ENCODE data around the gene CA10. TPM values are rescaled to one million over a fixed set of nuclear protein-coding genes. Genes with fewer than 3 reads are reported as not detected.

Gene CA10
- total and polyA plus RNA-seq, 8 donors, result 1.3 TPM; not detected in 7

DNA sequence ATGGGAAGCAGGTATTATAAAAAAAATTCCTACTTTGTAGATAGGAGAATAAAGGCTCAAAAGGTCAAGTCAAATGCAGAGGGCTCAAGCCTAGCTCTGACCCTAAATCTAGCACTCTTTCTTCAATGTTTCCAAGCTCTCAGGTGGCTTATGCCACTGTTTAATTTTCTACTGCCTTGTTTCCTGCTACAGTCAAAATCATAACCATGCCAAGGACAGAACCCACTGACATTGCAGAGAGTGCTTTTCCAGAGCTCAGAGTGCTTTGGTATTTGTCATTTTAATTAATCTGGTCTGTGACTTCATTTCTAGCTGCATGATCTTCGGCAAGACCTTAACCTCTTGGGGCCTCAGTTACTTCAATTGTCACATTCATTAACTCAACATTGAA is 344.7 kb downstream of the CA10 start:
- Histone ChIP-seq H3K27ac (no peak overlapping the region), H3K9me3 (no peaks in the 10 kb centered on the region), H3K4me1 (no peaks in the 10 kb centered on the region), H3K27me3 (no peaks in the 10 kb centered on the region), H3K4me3 (no peak overlapping the region), H3K36me3 (no peaks in the 10 kb centered on the region)
- no peak for DNase-seq
- intact Hi-C loops (cut with DNase I; ENCODE audit: low total_unique reads), result no loop called here
- 77 to 90% (median 86%) methylated on average over 1 of the region's 1 CpG for WGBS, 5 donors
- TF ChIP-seq POLR2A (IDR thresholded peaks at IDR 0.05), result no peak
- TF ChIP-seq POLR2AphosphoS5 (IDR thresholded peaks at IDR 0.05), result no peak
- no peak for TF ChIP-seq EP300 (IDR thresholded peaks at IDR 0.05)
- TF ChIP-seq, protein P1, sequence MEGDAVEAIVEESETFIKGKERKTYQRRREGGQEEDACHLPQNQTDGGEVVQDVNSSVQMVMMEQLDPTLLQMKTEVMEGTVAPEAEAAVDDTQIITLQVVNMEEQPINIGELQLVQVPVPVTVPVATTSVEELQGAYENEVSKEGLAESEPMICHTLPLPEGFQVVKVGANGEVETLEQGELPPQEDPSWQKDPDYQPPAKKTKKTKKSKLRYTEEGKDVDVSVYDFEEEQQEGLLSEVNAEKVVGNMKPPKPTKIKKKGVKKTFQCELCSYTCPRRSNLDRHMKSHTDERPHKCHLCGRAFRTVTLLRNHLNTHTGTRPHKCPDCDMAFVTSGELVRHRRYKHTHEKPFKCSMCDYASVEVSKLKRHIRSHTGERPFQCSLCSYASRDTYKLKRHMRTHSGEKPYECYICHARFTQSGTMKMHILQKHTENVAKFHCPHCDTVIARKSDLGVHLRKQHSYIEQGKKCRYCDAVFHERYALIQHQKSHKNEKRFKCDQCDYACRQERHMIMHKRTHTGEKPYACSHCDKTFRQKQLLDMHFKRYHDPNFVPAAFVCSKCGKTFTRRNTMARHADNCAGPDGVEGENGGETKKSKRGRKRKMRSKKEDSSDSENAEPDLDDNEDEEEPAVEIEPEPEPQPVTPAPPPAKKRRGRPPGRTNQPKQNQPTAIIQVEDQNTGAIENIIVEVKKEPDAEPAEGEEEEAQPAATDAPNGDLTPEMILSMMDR (IDR thresholded peaks at IDR 0.05), result no peak

DNA sequence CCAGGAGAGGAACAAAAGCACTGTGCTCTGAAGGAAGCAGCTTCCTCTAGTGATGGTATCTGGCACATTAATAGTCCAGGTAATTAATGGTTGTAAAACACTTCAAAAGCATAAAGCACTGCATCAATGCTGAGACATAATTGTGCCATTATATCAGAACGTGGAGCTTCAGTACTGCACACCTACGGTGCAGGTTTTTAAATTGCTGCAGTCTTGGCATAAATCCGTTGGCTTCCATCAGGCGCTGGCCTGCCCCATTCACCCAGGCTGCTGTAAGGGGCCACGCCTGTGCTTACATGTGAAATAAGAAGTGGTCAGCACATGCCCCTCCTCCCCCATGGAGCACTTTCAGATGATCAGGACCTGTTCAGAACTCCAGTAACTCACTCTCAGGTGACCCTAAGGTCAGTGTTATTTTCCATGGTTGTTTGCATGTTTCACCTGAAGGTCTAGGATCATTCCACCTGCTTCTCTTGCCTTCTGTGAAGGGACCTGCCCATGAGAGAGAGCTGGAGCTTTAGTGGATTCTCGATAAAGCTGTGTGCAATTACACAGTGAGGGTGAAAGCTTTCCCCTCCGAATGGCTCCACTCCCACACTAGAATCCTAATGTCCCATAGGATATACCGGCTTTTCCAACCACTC is 345.3 kb downstream of the CA10 start:
- no peak for DNase-seq

DNA sequence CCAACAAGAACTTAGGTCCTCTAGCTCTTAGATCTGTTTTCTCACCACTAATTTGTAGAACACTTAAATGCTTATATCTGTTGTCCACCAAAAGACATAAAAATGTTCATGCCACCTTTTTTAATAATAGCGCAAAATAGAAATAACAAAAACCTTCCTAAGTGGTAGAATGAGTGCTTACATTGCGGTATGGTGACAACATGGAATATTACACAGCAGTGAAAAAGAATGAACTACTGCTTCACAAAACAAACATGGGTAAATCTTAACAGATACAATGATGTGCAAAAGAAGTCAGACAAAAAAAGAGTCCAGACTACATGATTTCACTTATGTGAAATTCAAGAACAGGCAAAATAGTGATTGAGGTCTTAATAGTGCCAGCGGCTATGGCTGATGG is 351.1 kb downstream of the CA10 start:
- no peak for DNase-seq
- peaks cover 0 to 6% (median 0%) of the 10 kb centered on the region in 4 donors for H3K9me3 ChIP-seq
- TF ChIP-seq POLR2A (IDR thresholded peaks at IDR 0.05) (no peak), POLR2AphosphoS5 (IDR thresholded peaks at IDR 0.05) (no peak), EP300 (IDR thresholded peaks at IDR 0.05) (no peak)
- TF ChIP-seq, protein P1 (IDR thresholded peaks at IDR 0.05), result no peak
- WGBS, 5 donors, result 91 to 96% (median 95%) methylated on average over 3 of the region's 3 CpGs
- no peak overlapping the region for H3K27ac ChIP-seq
- no peaks in the 10 kb centered on the region for H3K36me3 ChIP-seq
- intact Hi-C loops (cut with DNase I; ENCODE audit: low total_unique reads), result no loop called here
- H3K27me3 ChIP-seq, result no peaks in the 10 kb centered on the region
- no peak overlapping the region for H3K4me3 ChIP-seq
- no peaks in the 10 kb centered on the region for H3K4me1 ChIP-seq

More for the DNA sequence above, 345.3 kb downstream of the CA10 start:
- WGBS, 5 donors, result 60 to 71% (median 67%) methylated on average over 8 of the region's 8 CpGs
- H3K4me1 ChIP-seq, result no peaks in the 10 kb centered on the region
- H3K27ac ChIP-seq, result no peak overlapping the region
- H3K9me3 ChIP-seq, result no peaks in the 10 kb centered on the region
- H3K36me3 ChIP-seq, result no peaks in the 10 kb centered on the region
- no peak overlapping the region for H3K4me3 ChIP-seq
- TF ChIP-seq POLR2A (IDR thresholded peaks at IDR 0.05) (no peak), EP300 (IDR thresholded peaks at IDR 0.05) (no peak), POLR2AphosphoS5 (IDR thresholded peaks at IDR 0.05) (no peak)
- TF ChIP-seq, protein P1 (IDR thresholded peaks at IDR 0.05), result no peak
- H3K27me3 ChIP-seq, result no peaks in the 10 kb centered on the region
- intact Hi-C loops (cut with DNase I; ENCODE audit: low total_unique reads), result no loop called here

DNA sequence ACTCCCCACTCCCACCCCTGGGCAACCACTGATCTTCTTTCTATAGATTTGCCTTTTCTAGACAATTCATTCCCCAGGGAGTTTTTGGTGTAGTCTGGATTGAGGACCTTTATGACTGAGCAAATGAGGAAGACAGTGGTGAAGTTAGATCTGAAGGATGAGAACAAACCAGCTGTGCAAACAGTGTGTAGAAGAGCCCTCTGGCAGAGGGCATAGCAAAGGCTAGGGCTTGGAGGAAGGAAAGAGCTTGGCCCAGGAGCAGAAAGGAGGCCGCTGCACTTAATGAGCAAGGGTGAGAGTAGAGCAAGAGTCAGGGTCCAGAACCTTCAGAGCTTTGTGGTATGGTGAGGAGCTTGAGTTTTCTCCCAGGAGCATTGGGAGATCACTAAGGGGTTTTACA is 352.7 kb downstream of the CA10 start:
- H3K36me3 ChIP-seq, result no peaks in the 10 kb centered on the region
- no peaks in the 10 kb centered on the region for H3K27me3 ChIP-seq
- 78 to 95% (median 90%) methylated on average over 1 of the region's 1 CpG for WGBS, 5 donors
- no peak overlapping the region for H3K4me3 ChIP-seq
- peaks cover 0 to 6% (median 0%) of the 10 kb centered on the region in 4 donors for H3K9me3 ChIP-seq
- no peaks in the 10 kb centered on the region for H3K4me1 ChIP-seq
- intact Hi-C loops (cut with DNase I; ENCODE audit: low total_unique reads), result no loop called here
- no peak for DNase-seq
- no peak for TF ChIP-seq POLR2AphosphoS5 (IDR thresholded peaks at IDR 0.05)
- TF ChIP-seq, protein P1 (IDR thresholded peaks at IDR 0.05), result no peak
- TF ChIP-seq POLR2A (IDR thresholded peaks at IDR 0.05), result no peak
- TF ChIP-seq EP300 (IDR thresholded peaks at IDR 0.05), result no peak
- H3K27ac ChIP-seq, result no peak overlapping the region
